OCI-LY7 (cell line): ENCODE results near the gene PPM1N.

ENCODE experiments used
- EZH2phosphoT487 ChIP-seq: fragments of 200-600 bp; sonication (generic); IDR thresholded peaks from 2 replicates; pipeline ENCODE4 v1.6.1; 2018; ENCODE audit warnings: low read depth, borderline replicate concordance, mild to moderate bottlenecking, mixed run types, antibody characterized with exemption, low read length, moderate library complexity, mixed read lengths
- TF ChIP-seq, protein P1 (sequence below): fragments of 200-600 bp; sonication (generic); conservative IDR thresholded peaks from 2 replicates; pipeline ENCODE4 v1.5.1; 2014; ENCODE audit warnings: mild to moderate bottlenecking, antibody characterized with exemption, low read length, moderate library complexity, mixed read lengths

DNA sequence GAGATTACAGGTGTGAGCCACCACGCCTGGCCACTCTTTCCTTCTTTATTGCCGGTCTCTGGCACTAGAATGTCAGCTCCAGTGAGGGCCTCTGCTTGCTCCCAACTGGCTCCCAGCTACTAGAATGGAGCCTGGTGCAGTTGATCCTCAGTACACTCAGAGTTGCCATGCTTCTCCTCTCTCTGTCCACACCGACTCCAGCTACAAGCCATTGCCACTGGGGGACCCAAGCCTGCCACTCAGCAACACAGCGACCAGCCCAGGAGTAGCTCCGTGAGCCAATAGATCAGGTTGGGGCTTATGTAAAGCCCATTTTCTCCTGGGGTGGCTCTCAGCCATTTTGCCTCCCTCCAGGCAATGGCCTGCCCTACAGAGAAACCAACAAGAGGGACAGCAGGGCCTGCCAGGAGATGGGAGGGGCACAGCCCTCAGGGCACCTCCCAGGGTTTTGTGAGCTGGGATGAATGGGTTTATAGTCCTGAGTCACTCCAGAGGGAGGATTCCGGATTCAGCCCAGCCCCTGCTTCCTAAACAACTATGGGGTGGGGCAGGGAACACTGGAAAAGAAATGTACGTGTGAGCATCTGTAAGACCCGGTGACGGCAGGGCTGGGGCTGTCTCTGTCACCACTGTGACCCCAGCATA lies 49.8 kb downstream of the PPM1N start:
- TF ChIP-seq, protein P1, sequence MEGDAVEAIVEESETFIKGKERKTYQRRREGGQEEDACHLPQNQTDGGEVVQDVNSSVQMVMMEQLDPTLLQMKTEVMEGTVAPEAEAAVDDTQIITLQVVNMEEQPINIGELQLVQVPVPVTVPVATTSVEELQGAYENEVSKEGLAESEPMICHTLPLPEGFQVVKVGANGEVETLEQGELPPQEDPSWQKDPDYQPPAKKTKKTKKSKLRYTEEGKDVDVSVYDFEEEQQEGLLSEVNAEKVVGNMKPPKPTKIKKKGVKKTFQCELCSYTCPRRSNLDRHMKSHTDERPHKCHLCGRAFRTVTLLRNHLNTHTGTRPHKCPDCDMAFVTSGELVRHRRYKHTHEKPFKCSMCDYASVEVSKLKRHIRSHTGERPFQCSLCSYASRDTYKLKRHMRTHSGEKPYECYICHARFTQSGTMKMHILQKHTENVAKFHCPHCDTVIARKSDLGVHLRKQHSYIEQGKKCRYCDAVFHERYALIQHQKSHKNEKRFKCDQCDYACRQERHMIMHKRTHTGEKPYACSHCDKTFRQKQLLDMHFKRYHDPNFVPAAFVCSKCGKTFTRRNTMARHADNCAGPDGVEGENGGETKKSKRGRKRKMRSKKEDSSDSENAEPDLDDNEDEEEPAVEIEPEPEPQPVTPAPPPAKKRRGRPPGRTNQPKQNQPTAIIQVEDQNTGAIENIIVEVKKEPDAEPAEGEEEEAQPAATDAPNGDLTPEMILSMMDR, result no peak
- TF ChIP-seq EZH2phosphoT487, result no peak
